Hepatocyte (in vitro differentiated cells): ENCODE measurements around the gene KRTAP15-1. TPM values are rescaled to one million over a fixed set of nuclear protein-coding genes. Genes with fewer than 3 reads are reported as not detected.

Experiments used
- DNase-seq: peaks from one replicate; pipeline ENCODE4 v3.0.0-alpha.2; 2016; ENCODE audit warnings: low spot score
- H2AFZ ChIP-seq: fragments of 200-600 bp; sonication (generic); 2 replicates; pipeline ENCODE4 v1.6.0; 2016; ENCODE audit warnings: antibody characterized with exemption, mild to moderate bottlenecking
- H3K27ac ChIP-seq: fragments of 200-600 bp; sonication (generic); 2 replicates; pipeline ENCODE4 v1.5.1; 2016; ENCODE audit warnings: mild to moderate bottlenecking
- H3K27me3 ChIP-seq: fragments of 200-600 bp; sonication (generic); 2 replicates; pipeline ENCODE4 v1.6.1; 2016
- H3K36me3 ChIP-seq: fragments of 200-600 bp; sonication (generic); replicated peaks from 2 replicates; pipeline ENCODE4 v1.5.1; 2016; ENCODE audit warnings: low read depth; ENCODE audit not compliant: insufficient read depth
- H3K4me1 ChIP-seq: fragments of 200-600 bp; sonication (generic); 2 replicates; pipeline ENCODE4 v1.5.1; 2016; ENCODE audit warnings: mild to moderate bottlenecking, moderate library complexity; ENCODE audit not compliant: insufficient read depth
- H3K4me2 ChIP-seq: fragments of 200-600 bp; sonication (generic); 2 replicates; pipeline ENCODE4 v1.6.0; 2016
- H3K4me3 ChIP-seq: fragments of 200-600 bp; sonication (generic); 2 replicates; pipeline ENCODE4 v1.5.1; 2016; ENCODE audit warnings: mild to moderate bottlenecking
- H3K79me2 ChIP-seq: fragments of 200-600 bp; sonication (generic); 2 replicates; pipeline ENCODE4 v1.6.0; 2017; ENCODE audit warnings: mild to moderate bottlenecking
- H3K9me2 ChIP-seq: fragments of 200-600 bp; sonication (generic); replicated peaks from 2 replicates; pipeline ENCODE4 v1.6.0; 2017; ENCODE audit warnings: mild to moderate bottlenecking; ENCODE audit not compliant: insufficient read depth
- H3K9me3 ChIP-seq: fragments of 200-600 bp; sonication (generic); 2 replicates; pipeline ENCODE4 v1.5.1; 2016; ENCODE audit warnings: low read depth, mild to moderate bottlenecking
- H4K20me1 ChIP-seq: fragments of 200-600 bp; sonication (generic); 2 replicates; pipeline ENCODE4 v1.6.0; 2016; ENCODE audit warnings: mild to moderate bottlenecking; ENCODE audit not compliant: insufficient read depth, poor library complexity, severe bottlenecking
- CTCF ChIP-seq: fragments of 200-600 bp; sonication (generic); IDR thresholded peaks from 2 replicates; pipeline ENCODE4 v1.5.1; 2016; ENCODE audit warnings: antibody characterized with exemption, mild to moderate bottlenecking; ENCODE audit not compliant: poor library complexity
- EZH2 ChIP-seq: fragments of 200-600 bp; sonication (generic); IDR thresholded peaks from 2 replicates; pipeline ENCODE4 v1.6.1; 2016; ENCODE audit warnings: antibody characterized with exemption, mild to moderate bottlenecking, borderline replicate concordance
- EZH2phosphoT487 ChIP-seq: fragments of 200-600 bp; sonication (generic); IDR thresholded peaks from one replicate; pipeline ENCODE4 v1.6.1; 2018; ENCODE audit warnings: antibody characterized with exemption, mild to moderate bottlenecking, low read depth, moderate library complexity; ENCODE audit not compliant: unreplicated experiment, severe bottlenecking
- WGBS: methylation state at CpG from one replicate; pipeline ENCODE4 v1.1.6; 2016; ENCODE audit warnings: low lambda C conversion rate; ENCODE audit errors: missing lambda C conversion rate; 5-methylcytosine and 5-hydroxymethylcytosine counted together
- polyA plus RNA-seq: library from polyadenylated mRNA; unstranded; fragments of >200 nt; fragmentation: Nextera tagmentation; extraction: Ambion mirVana; gene quantifications from 2 replicates; pipeline ENCODE4 v1.2.1, GENCODE V29; 2016
- total RNA-seq: library from RNA; depleted of rRNA; stranded (reverse); fragments of >200 nt; gene quantifications from 2 replicates; pipeline ENCODE4 v1.2.3, GENCODE V29; 2014

Gene KRTAP15-1
- total RNA-seq = not detected in 2 replicates
- polyA plus RNA-seq = not detected in 2 replicates

GRCh38 chr21:30439975-30440374, at the start of gene KRTAP15-1:
Gene KRTAP15-1, plus strand, starts transcription at chr21:30440275. Its CDS starts 53 bp downstream, at chr21:30440328.
- H3K4me1 ChIP-seq = peaks cover 6% of the 10 kb centered on the region
- H3K4me2 ChIP-seq = no peak within 1 kb of the TSS
- 96% methylated on average over 5 of the region's 5 CpGs for WGBS

GRCh38 chr21:30391492-30392025, 48.5 kb upstream of the KRTAP15-1 start:
- TF ChIP-seq EZH2phosphoT487 (no peak), CTCF (no peak), EZH2 (no peak)
- Histone ChIP-seq H4K20me1 (no peaks in the 10 kb centered on the region), H3K79me2 (no peaks in the 10 kb centered on the region), H3K36me3 (no peaks in the 10 kb centered on the region), H2AFZ (no peak overlapping the region), H3K4me1 (no peaks in the 10 kb centered on the region), H3K27me3 (no peaks in the 10 kb centered on the region), H3K4me2 (no peak overlapping the region), H3K9me2 (no peaks in the 10 kb centered on the region), H3K9me3 (no peaks in the 10 kb centered on the region), H3K27ac (no peak overlapping the region), H3K4me3 (no peak overlapping the region)
- WGBS = 75% methylated on average over 2 of the region's 2 CpGs
- DNase-seq = no peak

More at GRCh38 chr21:30439975-30440374, at the start of gene KRTAP15-1:
- Histone ChIP-seq H3K9me2 (no peaks in the 10 kb centered on the region), H3K36me3 (no peaks in the 10 kb centered on the region), H3K27me3 (no peaks in the 10 kb centered on the region), H3K4me3 (no peak within 1 kb of the TSS), H4K20me1 (no peaks in the 10 kb centered on the region), H2AFZ (no peak within 1 kb of the TSS), H3K79me2 (no peaks in the 10 kb centered on the region), H3K9me3 (no peaks in the 10 kb centered on the region), H3K27ac (no peak within 1 kb of the TSS)
- DNase-seq = no peak
- no peak for TF ChIP-seq EZH2
- no peak for TF ChIP-seq EZH2phosphoT487
- no peak for TF ChIP-seq CTCF

GRCh38 chr21:30395731-30396130, 44.3 kb upstream of the KRTAP15-1 start, which contains the start of gene KRTAP13-1:
Gene KRTAP13-1, plus strand, starts transcription at chr21:30396031. Its CDS starts 56 bp downstream, at chr21:30396087.
- Histone ChIP-seq H3K27me3 (no peaks in the 10 kb centered on the region), H3K4me1 (no peaks in the 10 kb centered on the region), H4K20me1 (no peaks in the 10 kb centered on the region), H3K4me3 (no peak within 1 kb of the TSS), H2AFZ (no peak within 1 kb of the TSS), H3K27ac (no peak within 1 kb of the TSS), H3K4me2 (no peak within 1 kb of the TSS), H3K79me2 (no peaks in the 10 kb centered on the region), H3K9me2 (no peaks in the 10 kb centered on the region), H3K36me3 (no peaks in the 10 kb centered on the region), H3K9me3 (no peaks in the 10 kb centered on the region)
- DNase-seq = no peak
- TF ChIP-seq CTCF (no peak), EZH2 (no peak), EZH2phosphoT487 (no peak)
- 85% methylated on average over 4 of the region's 4 CpGs for whole genome bisulfite sequencing
